ENCODE measurements around the gene SSX2.
"Not testable (repeated sequence)": the region's sequence is repeated elsewhere in the genome, so short reads cannot be mapped to it uniquely, and the experiment has no call there.

DNA sequence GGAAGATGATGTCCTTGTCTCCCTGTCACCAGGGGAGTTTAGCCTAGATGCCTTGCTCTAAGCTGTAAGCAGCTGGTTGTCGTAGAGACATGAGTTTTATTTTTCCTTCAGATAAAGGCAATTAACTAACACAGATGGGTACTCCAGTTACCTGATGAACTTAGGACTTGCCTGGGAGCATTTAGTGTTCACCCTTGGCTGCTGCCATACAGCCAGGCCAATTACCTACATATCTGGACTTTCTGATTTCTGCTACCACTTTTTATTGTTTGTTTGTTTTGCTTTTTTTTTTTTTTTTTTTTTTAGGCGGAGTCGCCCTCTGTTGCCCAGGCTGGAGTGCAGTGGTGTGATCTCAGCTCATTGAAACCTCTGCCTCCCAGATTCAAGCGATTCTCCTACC, 14.9 kb downstream of the SSX2 start:
- TF ChIP-seq, protein P1, sequence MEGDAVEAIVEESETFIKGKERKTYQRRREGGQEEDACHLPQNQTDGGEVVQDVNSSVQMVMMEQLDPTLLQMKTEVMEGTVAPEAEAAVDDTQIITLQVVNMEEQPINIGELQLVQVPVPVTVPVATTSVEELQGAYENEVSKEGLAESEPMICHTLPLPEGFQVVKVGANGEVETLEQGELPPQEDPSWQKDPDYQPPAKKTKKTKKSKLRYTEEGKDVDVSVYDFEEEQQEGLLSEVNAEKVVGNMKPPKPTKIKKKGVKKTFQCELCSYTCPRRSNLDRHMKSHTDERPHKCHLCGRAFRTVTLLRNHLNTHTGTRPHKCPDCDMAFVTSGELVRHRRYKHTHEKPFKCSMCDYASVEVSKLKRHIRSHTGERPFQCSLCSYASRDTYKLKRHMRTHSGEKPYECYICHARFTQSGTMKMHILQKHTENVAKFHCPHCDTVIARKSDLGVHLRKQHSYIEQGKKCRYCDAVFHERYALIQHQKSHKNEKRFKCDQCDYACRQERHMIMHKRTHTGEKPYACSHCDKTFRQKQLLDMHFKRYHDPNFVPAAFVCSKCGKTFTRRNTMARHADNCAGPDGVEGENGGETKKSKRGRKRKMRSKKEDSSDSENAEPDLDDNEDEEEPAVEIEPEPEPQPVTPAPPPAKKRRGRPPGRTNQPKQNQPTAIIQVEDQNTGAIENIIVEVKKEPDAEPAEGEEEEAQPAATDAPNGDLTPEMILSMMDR (IDR thresholded peaks at IDR 0.05 in 2 of 3, conservative IDR thresholded peaks at IDR 0.05 in 1 of 3; ENCODE audit: borderline replicate concordance in 1 of 3, insufficient read depth in 1 of 3, low read depth in 2 of 3, low read length in 2 of 3), result not testable (repeated sequence)
- not testable (repeated sequence) for TF ChIP-seq EZH2 (IDR thresholded peaks at IDR 0.05); CEBPB (IDR thresholded peaks at IDR 0.05; ENCODE audit: low read depth); POLR2A (IDR thresholded peaks at IDR 0.05; ENCODE audit: borderline replicate concordance, extremely low read depth, insufficient read depth, insufficient read length); EZH2phosphoT487 (IDR thresholded peaks at IDR 0.05; ENCODE audit: borderline replicate concordance); POLR2AphosphoS5 (IDR thresholded peaks at IDR 0.05; ENCODE audit: low read depth, low read length); ZFX (IDR thresholded peaks at IDR 0.05); RAD21 (IDR thresholded peaks at IDR 0.05; ENCODE audit: low read depth)
- TF ChIP-seq, protein P2, sequence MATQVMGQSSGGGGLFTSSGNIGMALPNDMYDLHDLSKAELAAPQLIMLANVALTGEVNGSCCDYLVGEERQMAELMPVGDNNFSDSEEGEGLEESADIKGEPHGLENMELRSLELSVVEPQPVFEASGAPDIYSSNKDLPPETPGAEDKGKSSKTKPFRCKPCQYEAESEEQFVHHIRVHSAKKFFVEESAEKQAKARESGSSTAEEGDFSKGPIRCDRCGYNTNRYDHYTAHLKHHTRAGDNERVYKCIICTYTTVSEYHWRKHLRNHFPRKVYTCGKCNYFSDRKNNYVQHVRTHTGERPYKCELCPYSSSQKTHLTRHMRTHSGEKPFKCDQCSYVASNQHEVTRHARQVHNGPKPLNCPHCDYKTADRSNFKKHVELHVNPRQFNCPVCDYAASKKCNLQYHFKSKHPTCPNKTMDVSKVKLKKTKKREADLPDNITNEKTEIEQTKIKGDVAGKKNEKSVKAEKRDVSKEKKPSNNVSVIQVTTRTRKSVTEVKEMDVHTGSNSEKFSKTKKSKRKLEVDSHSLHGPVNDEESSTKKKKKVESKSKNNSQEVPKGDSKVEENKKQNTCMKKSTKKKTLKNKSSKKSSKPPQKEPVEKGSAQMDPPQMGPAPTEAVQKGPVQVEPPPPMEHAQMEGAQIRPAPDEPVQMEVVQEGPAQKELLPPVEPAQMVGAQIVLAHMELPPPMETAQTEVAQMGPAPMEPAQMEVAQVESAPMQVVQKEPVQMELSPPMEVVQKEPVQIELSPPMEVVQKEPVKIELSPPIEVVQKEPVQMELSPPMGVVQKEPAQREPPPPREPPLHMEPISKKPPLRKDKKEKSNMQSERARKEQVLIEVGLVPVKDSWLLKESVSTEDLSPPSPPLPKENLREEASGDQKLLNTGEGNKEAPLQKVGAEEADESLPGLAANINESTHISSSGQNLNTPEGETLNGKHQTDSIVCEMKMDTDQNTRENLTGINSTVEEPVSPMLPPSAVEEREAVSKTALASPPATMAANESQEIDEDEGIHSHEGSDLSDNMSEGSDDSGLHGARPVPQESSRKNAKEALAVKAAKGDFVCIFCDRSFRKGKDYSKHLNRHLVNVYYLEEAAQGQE (IDR thresholded peaks at IDR 0.05; ENCODE audit: low read depth), result not testable (repeated sequence)

All from HCT116 (cell line).